Keratinocyte (primary cell): ENCODE measurements around the gene MEF2A. TPM values are rescaled to one million over a fixed set of nuclear protein-coding genes. Genes with fewer than 3 reads are reported as not detected.

Experiments
- DNase-seq: peaks from one replicate; pipeline ENCODE4 v3.0.0-alpha.2; 2011; ENCODE audit warnings: low read depth, missing footprints, low spot score
- FAIRE-seq: peaks from 2 replicates; lab custom pipeline; 2011; peaks lifted over from hg19 to GRCh38; lab: Jason Lieb, UNC
- H2AFZ ChIP-seq: 2 replicates; pipeline ENCODE4 v1.6.0; 2012; ENCODE audit warnings: low read length, control low read depth, inconsistent platforms; ENCODE audit not compliant: control insufficient read depth
- H3K27ac ChIP-seq: 2 replicates; pipeline ENCODE4 v1.5.1; 2011; ENCODE audit warnings: low read length; ENCODE audit not compliant: control insufficient read depth, insufficient read depth
- H3K27me3 ChIP-seq: 3 replicates; pipeline ENCODE4 v1.6.0; 2011; ENCODE audit warnings: low read length; ENCODE audit not compliant: control insufficient read depth, insufficient read depth; ENCODE audit errors: extremely low read depth
- H3K36me3 ChIP-seq, 2 experiments: 2 replicates in 1 of 2; 3 replicates in 1 of 2; pipeline ENCODE4 v1.5.1; 2011; ENCODE audit warnings: low read length in 2 of 2, mild to moderate bottlenecking in 1 of 2; ENCODE audit not compliant: control insufficient read depth in 2 of 2, insufficient read depth in 2 of 2; ENCODE audit errors: extremely low read depth in 1 of 2
- H3K4me1 ChIP-seq: 3 replicates; pipeline ENCODE4 v1.5.1; 2011; ENCODE audit warnings: low read length; ENCODE audit not compliant: control insufficient read depth, insufficient read depth; ENCODE audit errors: extremely low read depth
- H3K4me2 ChIP-seq: 3 replicates; pipeline ENCODE4 v1.6.0; 2011; ENCODE audit warnings: low read depth, low read length; ENCODE audit not compliant: control insufficient read depth, insufficient read depth; ENCODE audit errors: extremely low read depth
- H3K4me3 ChIP-seq, 3 experiments: fragments of 200-600 bp in 1 of 3; sonication (generic) in 1 of 3; 2 replicates in 2 of 3; 3 replicates in 1 of 3; pipeline ENCODE4 v1.5.1; 2011 to 2016; ENCODE audit warnings: low read length in 3 of 3, mild to moderate bottlenecking in 3 of 3, control low read depth in 2 of 3, inconsistent platforms in 1 of 3, low read depth in 1 of 3, mixed read lengths in 1 of 3, mixed run types in 1 of 3, moderate library complexity in 1 of 3; ENCODE audit not compliant: control insufficient read depth in 2 of 3, insufficient read depth in 2 of 3; ENCODE audit errors: extremely low read depth in 1 of 3
- H3K79me2 ChIP-seq: 2 replicates; pipeline ENCODE4 v1.6.0; 2012; ENCODE audit warnings: low read length; ENCODE audit not compliant: control insufficient read depth, insufficient read depth
- H3K9ac ChIP-seq: 3 replicates; pipeline ENCODE4 v1.6.0; 2011; ENCODE audit warnings: low read length; ENCODE audit not compliant: control insufficient read depth, insufficient read depth; ENCODE audit errors: extremely low read depth
- H3K9me1 ChIP-seq: 3 replicates; pipeline ENCODE4 v1.6.0; 2011; ENCODE audit warnings: low read length; ENCODE audit not compliant: control insufficient read depth, insufficient read depth; ENCODE audit errors: extremely low read depth
- H3K9me3 ChIP-seq: 2 replicates; pipeline ENCODE4 v1.5.1; 2012; ENCODE audit warnings: low read depth, low read length; ENCODE audit not compliant: control insufficient read depth
- H4K20me1 ChIP-seq: 3 replicates; pipeline ENCODE4 v1.6.0; 2011; ENCODE audit warnings: low read length; ENCODE audit not compliant: control insufficient read depth, insufficient read depth; ENCODE audit errors: extremely low read depth
- EZH2 ChIP-seq: IDR thresholded peaks from one replicate; pipeline ENCODE4 v1.6.1; 2012; ENCODE audit warnings: inconsistent platforms, mild to moderate bottlenecking, low read length, moderate library complexity
- dilution Hi-C: fragments of 300-500 bp; cut with MboI; formaldehyde crosslinking; loops from one replicate; pipeline ENCODE4 v1.7.0; 2020; ENCODE audit warnings: low sequenced_read_pairs; ENCODE audit not compliant: extremely low pct_ligation_motif_present
- polyA plus RNA-seq, 5 experiments: library from polyadenylated mRNA; depleted of rRNA in 3 of 5; stranded (reverse) in 3 of 5; stranded (forward) in 1 of 5; unstranded in 1 of 5; fragments of >200 nt; gene quantifications; 1 replicate in 1 of 5; 2 replicates in 3 of 5; 3 replicates in 1 of 5; pipeline versions ENCODE4 v1.2.1 to v1.2.3, GENCODE V29; 2011 to 2012; ENCODE audit warnings: missing spikeins in 2 of 5, low read depth in 1 of 5, low replicate concordance in 1 of 5
- TF ChIP-seq, protein P1 (sequence below), 3 experiments: IDR thresholded peaks in 1 of 3; conservative IDR thresholded peaks in 1 of 3; optimal IDR thresholded peaks in 1 of 3; 2 replicates in 2 of 3; 3 replicates in 1 of 3; pipeline versions ENCODE3 to v1.5.1; 2011; ENCODE audit warnings: low read length in 3 of 3, mild to moderate bottlenecking in 3 of 3, moderate library complexity in 2 of 3, control low read depth in 1 of 3, inconsistent platforms in 1 of 3; ENCODE audit not compliant: insufficient read depth in 2 of 3; ENCODE audit errors: extremely low read depth in 1 of 3

Gene MEF2A
- polyA plus RNA-seq, 1 donor (not counting 4 experiments of a cell fraction or from before 2014, with no cell fraction given): 27.4 TPM

DNA sequence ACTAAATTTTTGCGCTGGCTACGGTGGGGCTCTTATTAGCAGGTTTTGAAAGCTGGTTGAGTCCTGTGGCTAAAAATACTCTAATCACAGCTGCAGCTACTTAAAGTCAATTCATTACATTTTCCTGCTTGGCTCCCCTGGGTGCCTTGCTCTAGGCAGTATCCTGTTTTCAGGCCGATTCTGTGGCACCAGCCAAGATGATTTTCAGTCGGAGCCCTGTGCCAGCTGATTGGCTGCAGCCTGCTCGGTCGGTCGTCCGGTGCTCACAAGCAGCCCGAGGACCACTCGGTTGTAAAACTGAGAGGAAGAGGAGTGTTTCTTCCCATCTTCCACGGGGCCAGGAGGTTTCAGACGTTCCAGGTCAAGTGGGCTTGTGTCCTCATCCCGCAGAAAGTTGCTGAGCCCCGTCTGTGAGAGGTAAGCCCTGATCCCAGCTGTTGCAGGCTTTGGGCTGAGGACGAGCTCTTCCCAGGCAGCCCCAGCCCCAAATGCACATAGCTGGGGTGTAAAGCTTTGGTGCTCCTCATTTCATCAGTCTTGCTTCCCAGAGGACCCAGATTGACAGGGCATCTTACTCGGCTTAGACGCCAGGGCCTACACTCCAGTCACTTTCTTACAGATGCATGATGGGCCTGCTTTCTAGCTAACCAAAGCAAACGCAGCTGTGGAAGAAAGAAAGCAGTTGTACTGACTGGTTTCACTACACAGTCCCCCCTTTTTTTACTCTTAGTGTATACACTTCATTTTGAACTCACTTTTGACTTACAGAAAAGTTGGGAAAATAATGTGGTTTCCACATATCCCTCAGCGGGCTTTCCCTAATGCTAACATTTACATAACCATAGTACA, 151.6 kb downstream of the MEF2A start:
- H4K20me1 ChIP-seq: no peaks in the 10 kb centered on the region
- H3K9ac ChIP-seq: no peak overlapping the region
- H3K79me2 ChIP-seq: no peaks in the 10 kb centered on the region
- TF ChIP-seq, protein P1, sequence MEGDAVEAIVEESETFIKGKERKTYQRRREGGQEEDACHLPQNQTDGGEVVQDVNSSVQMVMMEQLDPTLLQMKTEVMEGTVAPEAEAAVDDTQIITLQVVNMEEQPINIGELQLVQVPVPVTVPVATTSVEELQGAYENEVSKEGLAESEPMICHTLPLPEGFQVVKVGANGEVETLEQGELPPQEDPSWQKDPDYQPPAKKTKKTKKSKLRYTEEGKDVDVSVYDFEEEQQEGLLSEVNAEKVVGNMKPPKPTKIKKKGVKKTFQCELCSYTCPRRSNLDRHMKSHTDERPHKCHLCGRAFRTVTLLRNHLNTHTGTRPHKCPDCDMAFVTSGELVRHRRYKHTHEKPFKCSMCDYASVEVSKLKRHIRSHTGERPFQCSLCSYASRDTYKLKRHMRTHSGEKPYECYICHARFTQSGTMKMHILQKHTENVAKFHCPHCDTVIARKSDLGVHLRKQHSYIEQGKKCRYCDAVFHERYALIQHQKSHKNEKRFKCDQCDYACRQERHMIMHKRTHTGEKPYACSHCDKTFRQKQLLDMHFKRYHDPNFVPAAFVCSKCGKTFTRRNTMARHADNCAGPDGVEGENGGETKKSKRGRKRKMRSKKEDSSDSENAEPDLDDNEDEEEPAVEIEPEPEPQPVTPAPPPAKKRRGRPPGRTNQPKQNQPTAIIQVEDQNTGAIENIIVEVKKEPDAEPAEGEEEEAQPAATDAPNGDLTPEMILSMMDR (optimal IDR thresholded peaks at IDR 0.05 in 1 of 3, IDR thresholded peaks at IDR 0.05 in 1 of 3, conservative IDR thresholded peaks at IDR 0.05 in 1 of 3; ENCODE audit: extremely low read depth in 1 of 3, insufficient read depth in 2 of 3, low read length in 3 of 3): no peak
- TF ChIP-seq EZH2: no peak
- DNase-seq: no peak
- H3K9me3 ChIP-seq: no peaks in the 10 kb centered on the region
- H3K36me3 ChIP-seq: peaks cover 0 to 7% of the 10 kb centered on the region in 2 experiments
- no peak for FAIRE-seq
- H3K4me1 ChIP-seq: peaks cover 2% of the 10 kb centered on the region
- no peaks in the 10 kb centered on the region for H3K27me3 ChIP-seq
- H2AFZ ChIP-seq: no peak overlapping the region
- H3K4me3 ChIP-seq: no peak overlapping the region
- no peaks in the 10 kb centered on the region for H3K9me1 ChIP-seq
- H3K27ac ChIP-seq: no peak overlapping the region
- H3K4me2 ChIP-seq: no peak overlapping the region
- dilution Hi-C loops: no loop called here

- no peaks in the 10 kb centered on the region for H3K9me1 ChIP-seq
- no peak overlapping the region for H3K4me3 ChIP-seq
- no peaks in the 10 kb centered on the region for H3K9me3 ChIP-seq
- no peak for DNase-seq
- H3K9ac ChIP-seq: no peak overlapping the region
- H2AFZ ChIP-seq: no peak overlapping the region
- H3K27ac ChIP-seq: no peak overlapping the region
- H3K4me2 ChIP-seq: no peak overlapping the region
- no peak for FAIRE-seq
- dilution Hi-C loops: no loop called here
- no peaks in the 10 kb centered on the region for H4K20me1 ChIP-seq
- H3K4me1 ChIP-seq: peaks cover 2% of the 10 kb centered on the region
- H3K36me3 ChIP-seq: peaks cover 0 to 2% of the 10 kb centered on the region in 2 experiments
- TF ChIP-seq, protein P1 (optimal IDR thresholded peaks at IDR 0.05 in 1 of 3, IDR thresholded peaks at IDR 0.05 in 1 of 3, conservative IDR thresholded peaks at IDR 0.05 in 1 of 3; ENCODE audit: extremely low read depth in 1 of 3, insufficient read depth in 2 of 3, low read length in 3 of 3): no peak
- H3K79me2 ChIP-seq: no peaks in the 10 kb centered on the region
- H3K27me3 ChIP-seq: no peaks in the 10 kb centered on the region
These were observed 152.6 kb downstream of the MEF2A start for GRCh38 chr15:99718421-99718820.
